ENCODE measurements around the gene VPS8.

VPS8 gene

GRCh38 chr3:184781801-184782200 lies 30.2 kb upstream of the VPS8 start:
- no peak for DNase-seq (ENCODE audit: low read depth in 2 of 2)

- DNase-seq (ENCODE audit: low read depth in 2 of 2) = no peak
These were observed 28.6 kb upstream of the VPS8 start for GRCh38 chr3:184783319-184783718.

- DNase-seq (ENCODE audit: low read depth in 2 of 2) = no peak
These were observed 27.1 kb upstream of the VPS8 start for GRCh38 chr3:184784731-184785500.

GRCh38 chr3:184785890-184786279 lies 26.1 kb upstream of the VPS8 start:
- no peak for DNase-seq (ENCODE audit: low read depth in 2 of 2)

GRCh38 chr3:184786280-184786941 lies 25.6 kb upstream of the VPS8 start:
- peak; percentile 87 for DNase-seq (ENCODE audit: low read depth in 2 of 2)

- DNase-seq (ENCODE audit: low read depth in 2 of 2) = no peak
These were observed 23.2 kb upstream of the VPS8 start for GRCh38 chr3:184788751-184789150.

GRCh38 chr3:184789314-184789998 lies 22.5 kb upstream of the VPS8 start:
- no peak for DNase-seq (ENCODE audit: low read depth in 2 of 2)

GRCh38 chr3:184791171-184791570 lies 20.8 kb upstream of the VPS8 start:
- DNase-seq (ENCODE audit: low read depth in 2 of 2) = no peak

- DNase-seq (ENCODE audit: low read depth in 2 of 2) = no peak
These were observed 16.3 kb upstream of the VPS8 start for GRCh38 chr3:184795522-184796190.

GRCh38 chr3:184796551-184796950 lies 15.4 kb upstream of the VPS8 start:
- no peak for DNase-seq (ENCODE audit: low read depth in 2 of 2)

- DNase-seq (ENCODE audit: low read depth in 2 of 2) = no peak
These were observed 15.0 kb upstream of the VPS8 start for GRCh38 chr3:184796954-184797353.

GRCh38 chr3:184798120-184798519 lies 13.8 kb upstream of the VPS8 start:
- no peak for DNase-seq (ENCODE audit: low read depth in 2 of 2)

GRCh38 chr3:184800349-184800930 lies 11.5 kb upstream of the VPS8 start:
- DNase-seq (ENCODE audit: low read depth in 2 of 2) = no peak

GRCh38 chr3:184801241-184801785 lies 10.7 kb upstream of the VPS8 start:
- DNase-seq (ENCODE audit: low read depth in 2 of 2) = no peak

- DNase-seq (ENCODE audit: low read depth in 2 of 2) = no peak
These were observed 9.8 kb upstream of the VPS8 start for GRCh38 chr3:184802150-184802549.

- DNase-seq (ENCODE audit: low read depth in 2 of 2) = no peak
These were observed 7.2 kb upstream of the VPS8 start for GRCh38 chr3:184804801-184805200.

GRCh38 chr3:184805351-184806038 lies 6.5 kb upstream of the VPS8 start:
- no peak for DNase-seq (ENCODE audit: low read depth in 2 of 2)

- DNase-seq (ENCODE audit: low read depth in 2 of 2) = no peak
These were observed 5.2 kb upstream of the VPS8 start for GRCh38 chr3:184806567-184807271.

GRCh38 chr3:184807549-184807948 lies 4.4 kb upstream of the VPS8 start:
- no peak for DNase-seq (ENCODE audit: low read depth in 2 of 2)

GRCh38 chr3:184808021-184808420 lies 3.9 kb upstream of the VPS8 start:
- no peak for DNase-seq (ENCODE audit: low read depth in 2 of 2)

Measured in fibroblast of skin of left quadriceps (primary cell).